ENCODE results near the gene USP43.

Gene USP43

GRCh38 chr17:9767432-9767991, 122.2 kb downstream of the USP43 start:
- H3K4me1 Mint-ChIP-seq (ENCODE audit: low read depth) = no peaks in the 10 kb centered on the region
- peaks cover 13% of the 10 kb centered on the region for H3K27me3 Mint-ChIP-seq
- no peak overlapping the region for H3K4me3 Mint-ChIP-seq
- H3K36me3 Mint-ChIP-seq (ENCODE audit: low read depth) = no peaks in the 10 kb centered on the region
- H3K9me3 Mint-ChIP-seq = no peaks in the 10 kb centered on the region
- no peak for DNase-seq
- no peak overlapping the region for H3K27ac Mint-ChIP-seq

- no peak for DNase-seq
- no peaks in the 10 kb centered on the region for H3K9me3 Mint-ChIP-seq
- no peak overlapping the region for H3K4me3 Mint-ChIP-seq
- H3K27me3 Mint-ChIP-seq = peaks cover 17% of the 10 kb centered on the region
- no peaks in the 10 kb centered on the region for H3K4me1 Mint-ChIP-seq (ENCODE audit: low read depth)
- H3K27ac Mint-ChIP-seq = no peak overlapping the region
- no peaks in the 10 kb centered on the region for H3K36me3 Mint-ChIP-seq (ENCODE audit: low read depth)
Measured at GRCh38 chr17:9768381-9768934, 123.1 kb downstream of the USP43 start.

- Mint-ChIP-seq H3K9me3 (no peaks in the 10 kb centered on the region), H3K27me3 (peaks cover 17% of the 10 kb centered on the region), H3K36me3 (ENCODE audit: low read depth) (no peaks in the 10 kb centered on the region), H3K27ac (no peak overlapping the region), H3K4me1 (ENCODE audit: low read depth) (no peaks in the 10 kb centered on the region), H3K4me3 (no peak overlapping the region)
- no peak for DNase-seq
Measured at GRCh38 chr17:9769036-9769695, 123.8 kb downstream of the USP43 start.

GRCh38 chr17:9771465-9771864, 126.1 kb downstream of the USP43 start:
- Mint-ChIP-seq H3K9me3 (no peaks in the 10 kb centered on the region), H3K4me1 (ENCODE audit: low read depth) (no peaks in the 10 kb centered on the region), H3K27ac (no peak overlapping the region)

GRCh38 chr17:9772658-9773057, 127.3 kb downstream of the USP43 start:
- Mint-ChIP-seq H3K9me3 (no peaks in the 10 kb centered on the region), H3K4me3 (no peak overlapping the region), H3K4me1 (ENCODE audit: low read depth) (no peaks in the 10 kb centered on the region), H3K27ac (no peak overlapping the region), H3K27me3 (peaks cover 16% of the 10 kb centered on the region), H3K36me3 (ENCODE audit: low read depth) (no peaks in the 10 kb centered on the region)
- no peak for DNase-seq

More at GRCh38 chr17:9771465-9771864, 126.1 kb downstream of the USP43 start:
- no peak for DNase-seq
- Mint-ChIP-seq H3K4me3 (no peak overlapping the region), H3K36me3 (ENCODE audit: low read depth) (no peaks in the 10 kb centered on the region), H3K27me3 (peaks cover 21% of the 10 kb centered on the region)

GRCh38 chr17:9776911-9777310, 131.6 kb downstream of the USP43 start:
- Mint-ChIP-seq H3K9me3 (no peaks in the 10 kb centered on the region), H3K4me3 (no peak overlapping the region), H3K4me1 (ENCODE audit: low read depth) (no peaks in the 10 kb centered on the region), H3K27ac (no peak overlapping the region), H3K27me3 (peaks cover 33% of the 10 kb centered on the region), H3K36me3 (ENCODE audit: low read depth) (no peaks in the 10 kb centered on the region)
- DNase-seq = no peak
